ENCODE results near the gene CMKLR1. TPM values are rescaled to one million over a fixed set of nuclear protein-coding genes. Genes with fewer than 3 reads are reported as not detected.

Gene CMKLR1, protein sequence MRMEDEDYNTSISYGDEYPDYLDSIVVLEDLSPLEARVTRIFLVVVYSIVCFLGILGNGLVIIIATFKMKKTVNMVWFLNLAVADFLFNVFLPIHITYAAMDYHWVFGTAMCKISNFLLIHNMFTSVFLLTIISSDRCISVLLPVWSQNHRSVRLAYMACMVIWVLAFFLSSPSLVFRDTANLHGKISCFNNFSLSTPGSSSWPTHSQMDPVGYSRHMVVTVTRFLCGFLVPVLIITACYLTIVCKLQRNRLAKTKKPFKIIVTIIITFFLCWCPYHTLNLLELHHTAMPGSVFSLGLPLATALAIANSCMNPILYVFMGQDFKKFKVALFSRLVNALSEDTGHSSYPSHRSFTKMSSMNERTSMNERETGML
- 3.0 and 7.0 TPM in 2 replicates for total RNA-seq (2011; cell fraction: chromatin; rRNA removed; ENCODE audit: low replicate concordance)
- total RNA-seq (2011; cell fraction: nucleolus; rRNA removed), result 3.2 and 3.4 TPM in 2 replicates
- 3.7 and 4.0 TPM in 2 replicates for total RNA-seq (2011; cell fraction: nucleoplasm; rRNA removed)
- total RNA-seq (2014; rRNA removed) (0.16 and 0.32 TPM in 2 replicates), total RNA-seq (2014; rRNA removed; fragmentation: Illumina TruSeq; extraction: Trizol) (0.11 and 0.29 TPM in 2 replicates), total RNA-seq (2015; rRNA removed; fragmentation: Illumina TruSeq; extraction: Trizol) (0.15 and 0.33 TPM in 2 replicates), total RNA-seq (2021) (0.20 and 0.29 TPM in 2 replicates), polyA plus RNA-seq (2011; rRNA removed) (0.30 and 1.4 TPM in 2 replicates), polyA plus RNA-seq (2014; fragmentation: Illumina TruSeq; extraction: Trizol) (0.33 and 0.67 TPM in 2 replicates), polyA plus RNA-seq (2014; fragmentation: Nextera tagmentation; extraction: Ambion mirVana) (under 1 TPM; 0.11 to 0.13 TPM), polyA plus RNA-seq (2014; rRNA removed) (0.12 and 0.36 TPM in 2 replicates), polyA minus RNA-seq (2011; rRNA and poly(A)+ RNA removed) (0.42 and 2.6 TPM in 2 replicates), Bru-seq, nascent RNA (percentile 32 among the genes with signal in this experiment), BruChase-seq, experiment 1, labeled RNA remaining after a 2-hour chase (percentile 27 among the genes with signal in this experiment), BruChase-seq, experiment 2, labeled RNA remaining after a 6-hour chase (percentile 26 among the genes with signal in this experiment)
- polyA plus RNA-seq (2011; cell fraction: cytosol; rRNA removed), result 0.28 and 1.0 TPM in 2 replicates
- 0.41 and 1.3 TPM in 2 replicates for polyA plus RNA-seq (2011; cell fraction: nucleus; rRNA removed)
- 0.11 and 0.25 TPM in 2 replicates for polyA plus RNA-seq (2012)
- 1.2 TPM in 1 of 2 replicates, not detected in the other for polyA minus RNA-seq (2011; cell fraction: cytosol; rRNA and poly(A)+ RNA removed)
- polyA minus RNA-seq (2011; cell fraction: nucleus; rRNA and poly(A)+ RNA removed), result 0.22 and 1.1 TPM in 2 replicates
- long read RNA-seq, experiment 1, partial matches to known transcripts, result 0 of 1 reads
- long read RNA-seq, experiment 1, other reads (novel, unspliced or antisense), result 1 of 1 reads
- long read RNA-seq, experiment 2, partial matches to known transcripts, result 0 of 2 reads
- long read RNA-seq, experiment 2, other reads (novel, unspliced or antisense), result 2 of 2 reads
- long read RNA-seq, experiment 3, result 0 reads

DNA sequence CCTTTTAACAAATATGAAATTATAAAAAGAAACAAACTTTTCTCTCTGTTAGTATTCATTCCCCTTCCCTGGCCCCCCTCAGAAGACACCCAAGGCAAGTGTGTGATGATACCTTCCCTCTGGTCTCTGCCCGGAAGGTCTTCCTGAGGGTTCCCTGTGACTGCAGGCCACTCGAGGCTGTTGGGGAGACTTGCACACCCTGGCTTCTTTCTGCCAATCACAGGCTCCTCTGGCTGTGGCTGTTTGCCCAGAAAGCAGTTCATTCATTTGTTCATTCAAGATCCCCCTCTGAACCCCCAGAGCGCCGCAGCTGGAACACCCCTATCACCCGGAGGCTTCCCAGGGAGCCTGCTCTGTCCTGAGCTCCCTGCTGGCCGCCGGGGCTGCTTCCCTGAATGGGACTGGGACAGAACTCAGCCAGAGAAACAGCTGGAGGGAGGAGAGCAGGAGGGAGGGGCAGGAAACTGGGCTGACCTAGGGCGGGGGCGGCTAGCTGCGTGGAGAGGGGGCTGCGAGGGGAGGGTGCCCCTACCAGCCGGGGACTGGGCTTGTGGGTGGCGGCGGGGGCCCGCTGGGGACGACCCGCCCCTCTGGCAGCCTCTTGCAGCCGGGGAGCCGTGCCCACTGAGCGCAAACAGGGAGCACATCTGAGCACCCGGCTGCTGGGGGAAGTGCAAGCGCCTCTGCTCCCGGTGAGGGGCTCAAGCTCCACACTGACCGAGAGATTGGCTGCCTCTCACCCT is at the start of gene CMKLR1:
CMKLR1 (minus strand) TSS at position 397 of the 743 bp plus-strand sequence. CDS start 45,720 bp downstream, outside the sequence.
- Histone ChIP-seq H4K20me1 (replicated peaks; ENCODE audit: control insufficient read depth, insufficient read depth, low read length) (no peaks in the 10 kb centered on the region), H3K9me1 (ENCODE audit: control insufficient read depth, insufficient read depth, low read length) (no peaks in the 10 kb centered on the region), H3K79me2 (ENCODE audit: control insufficient read depth, insufficient read depth, low read length) (no peaks in the 10 kb centered on the region), H3K4me1 (replicated peaks in 1 of 2; ENCODE audit: control insufficient read depth in 2 of 2, insufficient read depth in 2 of 2, low read length in 2 of 2) (peaks cover 23 to 24% of the 10 kb centered on the region in 2 experiments; a peak in 4 of 5 replicates), H3K9ac (ENCODE audit: insufficient read depth in 1 of 2, low read depth in 2 of 2, low read length in 2 of 2) (peak within 1 kb of the TSS; percentile 29 to 82), H3K27ac (ENCODE audit: extremely low read depth, low read depth, low read length) (no peak within 1 kb of the TSS; the same call in 1 of the 3 replicates), H3K36me3 (ENCODE audit: control insufficient read depth, insufficient read depth, low read length) (no peaks in the 10 kb centered on the region), H3K27me3 (ENCODE audit: control insufficient read depth in 2 of 2, insufficient read depth in 2 of 2, low read length in 2 of 2) (no peaks in the 10 kb centered on the region), H3K9me3 (replicated peaks; ENCODE audit: control insufficient read depth, insufficient read depth, low read depth, low read length) (no peaks in the 10 kb centered on the region), H3K4me2 (ENCODE audit: insufficient read depth, low read length) (peak within 1 kb of the TSS; percentile 54), H2AFZ (ENCODE audit: low read depth, low read length) (peak within 1 kb of the TSS; percentile 59), H3K4me3 (no peak within 1 kb of the TSS)
- DNase-seq (ENCODE audit: extremely low read depth in 1 of 4, low spot score in 3 of 4) (peak; percentile 34 to 59 (median 52)), ATAC-seq (peak; percentile 15), FAIRE-seq (peak; percentile 15)
- CTCF ChIA-PET (ENCODE audit: low intra/inter-chr PET ratio), result no interaction called here
- POLR2A ChIA-PET, result no interaction called here
- in situ Hi-C loops (cut with MboI) (no loop called here), intact Hi-C loops (cut with micrococcal nuclease) (loop anchor here (10.0 kb wide), 1 partner anchor 116 kb away; no protein-coding TSS in a partner anchor)
- BruUV-seq (replicated peaks), result no TSS peak
- TF ChIP-seq SNIP1 (IDR thresholded peaks at IDR 0.05; ENCODE audit: low read depth), result no peak
- TF ChIP-seq ZBTB7A (IDR thresholded peaks at IDR 0.05; ENCODE audit: borderline replicate concordance, control insufficient read depth, low read depth, low read length), result peak; percentile 48; the same call in 1 of the 2 replicates
- TF ChIP-seq ELF2 (CRISPR knock-in tag; IDR thresholded peaks at IDR 0.05), result no peak
- TF ChIP-seq ZNF274 (IDR thresholded peaks at IDR 0.05; ENCODE audit: borderline replicate concordance, low read depth, low read length), result no peak
- no peak for TF ChIP-seq NR2F6 (CRISPR knock-in tag; IDR thresholded peaks at IDR 0.05)
- peak; percentile 74 for TF ChIP-seq EGR1 (conservative IDR thresholded peaks at IDR 0.05)
- no peak for TF ChIP-seq CHD2 (IDR thresholded peaks at IDR 0.05; ENCODE audit: low read depth, low read length)
- peak; percentile 60 for TF ChIP-seq DACH1 (IDR thresholded peaks at IDR 0.05; ENCODE audit: partially characterized antibody)
- TF ChIP-seq, protein P1, sequence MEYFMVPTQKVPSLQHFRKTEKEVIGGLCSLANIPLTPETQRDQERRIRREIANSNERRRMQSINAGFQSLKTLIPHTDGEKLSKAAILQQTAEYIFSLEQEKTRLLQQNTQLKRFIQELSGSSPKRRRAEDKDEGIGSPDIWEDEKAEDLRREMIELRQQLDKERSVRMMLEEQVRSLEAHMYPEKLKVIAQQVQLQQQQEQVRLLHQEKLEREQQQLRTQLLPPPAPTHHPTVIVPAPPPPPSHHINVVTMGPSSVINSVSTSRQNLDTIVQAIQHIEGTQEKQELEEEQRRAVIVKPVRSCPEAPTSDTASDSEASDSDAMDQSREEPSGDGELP (CRISPR knock-in tag; IDR thresholded peaks at IDR 0.05; ENCODE audit: borderline replicate concordance), result peak; percentile 52; the same call in 1 of the 2 replicates
- 43% methylated on average over 15 of the region's 24 CpGs for WGBS (ENCODE audit: insufficient coverage, low coverage, missing lambda C conversion rate)

Data from K562 (cell line).